ENCODE data around the gene TKFC.

Gene TKFC

DNA sequence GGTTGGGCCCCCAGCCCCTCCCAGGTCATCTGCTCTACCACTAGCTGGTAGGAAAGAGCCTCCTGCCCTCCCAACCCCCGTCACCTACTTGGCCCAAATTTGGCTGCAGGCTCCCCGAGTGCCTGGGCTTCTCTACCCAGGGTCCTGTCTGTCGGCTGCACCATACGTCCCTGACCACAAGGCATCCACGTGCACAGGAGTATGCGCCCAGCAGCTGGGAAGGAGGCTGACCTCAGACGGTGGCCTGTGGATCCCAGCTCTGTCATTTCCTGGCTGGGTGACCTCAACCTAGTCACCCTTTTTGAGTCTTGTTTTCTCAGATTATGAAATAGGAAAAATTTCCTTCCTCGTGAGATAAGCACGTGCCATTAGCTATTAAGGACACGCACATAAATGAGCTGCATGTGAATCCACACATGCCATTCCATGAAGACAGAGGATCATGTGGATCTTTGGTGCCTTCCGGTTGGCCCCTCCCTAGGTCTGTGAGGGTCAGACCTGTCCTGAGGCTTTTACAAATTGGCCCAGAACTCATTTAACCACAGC is 15.0 kb downstream of the TKFC start:
- no peak for DNase-seq

DNA sequence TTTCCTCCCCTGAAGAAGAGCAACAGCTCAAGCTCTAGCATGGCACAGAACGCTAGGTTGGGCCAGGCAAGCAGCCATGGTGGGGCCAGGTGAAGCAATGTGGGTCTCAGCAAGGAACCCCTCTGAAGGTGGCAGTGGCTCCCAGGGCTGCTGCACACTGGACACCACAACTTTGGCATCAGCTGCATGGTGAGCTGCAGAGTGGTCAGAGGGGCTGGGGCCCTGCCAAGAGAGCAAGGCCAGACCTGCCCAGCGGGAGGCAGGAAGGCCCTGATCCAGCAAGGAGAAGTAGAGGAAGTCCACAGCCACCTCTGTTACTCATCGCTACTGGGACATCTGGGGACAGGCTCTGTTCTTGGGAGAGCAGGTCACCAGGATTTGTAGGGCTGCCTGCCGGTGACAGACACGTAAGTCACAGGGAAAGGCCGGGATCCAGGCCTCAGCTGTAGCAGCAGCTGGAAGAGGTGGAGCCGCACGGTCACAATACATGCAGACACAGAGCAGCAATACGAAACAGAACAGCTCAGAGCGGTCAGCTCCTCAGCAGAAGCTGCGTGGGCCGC is 16.2 kb downstream of the TKFC start:
- DNase-seq, result no peak

DNA sequence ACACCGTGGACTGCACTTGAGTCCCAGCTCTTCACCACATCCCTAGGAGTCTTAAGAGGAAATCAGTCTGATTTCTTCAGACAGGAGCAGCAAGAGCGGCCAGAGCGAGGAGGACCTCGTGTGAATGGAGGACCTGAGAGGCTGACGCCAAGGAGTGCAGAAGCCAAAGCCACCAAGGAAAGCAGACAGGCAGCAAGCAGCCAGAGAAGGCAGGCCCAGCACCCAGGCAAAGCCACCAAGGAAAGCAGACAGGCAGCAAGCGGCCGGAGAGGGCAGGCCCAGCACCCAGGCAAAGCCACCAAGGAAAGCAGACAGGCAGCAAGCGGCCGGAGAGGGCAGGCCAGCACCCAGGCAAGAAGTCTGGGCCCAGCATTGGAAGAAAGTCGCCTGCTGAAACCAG is 16.9 kb downstream of the TKFC start:
- DNase-seq, result no peak

DNA sequence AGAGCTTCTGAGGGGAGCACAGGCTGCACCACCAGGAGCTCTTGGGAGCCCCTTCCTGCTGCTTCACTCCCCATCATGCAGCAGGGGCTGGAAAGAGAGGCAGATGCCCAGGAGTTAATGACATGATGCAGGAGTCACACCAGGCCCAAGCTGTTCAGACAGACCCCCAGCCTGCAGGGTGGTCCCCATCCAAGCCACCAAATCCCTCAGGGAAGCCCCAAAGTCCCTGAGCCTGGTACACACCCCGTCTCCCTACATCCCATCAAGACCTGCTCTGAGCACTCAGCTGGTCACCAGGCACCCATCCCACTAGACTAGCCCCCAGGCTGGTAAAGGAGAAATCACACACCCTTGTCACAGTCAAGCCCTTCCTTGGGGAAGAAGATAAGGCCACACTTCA is 17.3 kb downstream of the TKFC start:
- no peak for DNase-seq

DNA sequence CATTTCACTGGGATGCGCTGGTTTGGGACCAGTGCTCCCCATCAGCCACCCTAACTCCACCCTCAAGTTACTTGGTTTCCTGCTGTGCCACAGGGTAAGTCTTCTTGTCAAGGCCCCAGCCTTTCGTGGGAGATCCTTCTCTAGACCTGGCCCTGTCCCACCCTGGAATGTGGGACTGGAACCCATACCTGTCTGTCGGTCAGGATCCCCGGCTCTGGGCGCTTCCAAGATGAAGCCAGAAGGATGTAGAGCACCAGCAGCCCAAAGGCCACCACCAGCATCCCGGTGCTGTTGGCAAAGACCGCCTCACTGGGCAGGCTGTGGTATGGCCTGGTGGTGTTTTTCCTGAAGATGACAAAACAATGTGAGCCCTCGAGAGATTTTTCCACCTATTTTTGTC is 17.8 kb downstream of the TKFC start:
- DNase-seq, result no peak

DNA sequence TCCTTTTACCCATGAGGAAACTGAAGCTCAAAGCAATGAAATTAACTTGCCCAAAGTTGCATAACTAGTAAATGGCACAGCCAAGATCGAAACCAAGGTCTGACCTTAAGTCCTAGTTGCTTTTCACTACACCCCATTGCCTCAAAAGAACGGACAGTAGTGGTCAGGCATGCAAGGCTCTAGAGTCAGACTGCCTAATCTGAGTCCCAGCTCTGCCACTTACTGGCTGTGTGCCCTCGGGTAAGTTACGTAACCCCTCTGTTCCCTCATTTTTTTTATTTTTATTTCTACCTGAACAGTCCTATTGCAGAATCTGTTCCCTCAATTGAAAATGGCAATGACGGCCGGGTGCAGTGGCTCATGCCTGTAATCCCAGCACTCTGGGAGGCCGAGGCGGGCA is 19.0 kb downstream of the TKFC start:
- DNase-seq, result no peak

DNA sequence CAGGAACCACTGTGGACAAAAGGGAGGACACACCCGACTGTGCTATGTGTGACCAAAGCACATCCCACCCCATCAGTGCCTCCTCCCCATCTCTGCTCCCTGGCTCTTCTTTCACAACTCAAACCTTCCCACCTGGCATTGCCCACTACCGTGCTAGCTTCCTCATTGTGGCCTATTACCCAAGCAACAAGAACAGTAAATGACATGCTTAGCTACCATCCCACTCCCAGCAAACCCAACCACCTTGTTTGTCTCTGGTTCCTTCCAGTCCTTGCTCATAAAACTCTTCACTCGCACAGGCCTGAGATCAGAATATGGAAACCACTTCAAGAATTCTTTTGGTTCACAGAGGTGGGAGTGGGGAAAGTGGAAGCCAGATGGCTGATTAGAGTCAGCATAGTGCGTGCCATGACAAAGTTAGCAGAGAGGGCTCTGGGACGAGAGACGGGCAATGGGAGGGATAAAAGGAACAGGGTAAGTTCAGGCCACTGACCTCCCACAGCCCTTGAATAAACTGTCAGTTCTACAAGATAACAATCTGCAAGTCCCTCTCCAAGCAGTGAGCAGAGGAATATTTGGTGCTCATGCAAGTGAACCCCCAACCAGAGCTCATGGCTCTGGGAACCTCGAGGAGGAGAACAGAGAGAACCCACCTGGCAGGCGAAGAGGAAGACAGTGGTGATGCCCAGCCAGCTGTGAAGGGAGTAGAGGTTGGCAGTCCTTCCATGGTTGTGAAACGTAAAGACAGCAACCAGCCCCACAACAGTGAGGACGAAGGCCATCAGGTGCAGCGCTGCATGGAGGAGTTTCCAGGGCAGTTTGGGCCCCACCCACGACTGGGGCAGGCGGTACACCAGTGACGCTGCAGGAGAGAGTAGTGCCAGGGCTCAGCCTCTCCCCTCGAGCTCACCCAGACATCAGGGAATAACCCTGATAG is 20.4 kb downstream of the TKFC start:
- no peak for DNase-seq

DNA sequence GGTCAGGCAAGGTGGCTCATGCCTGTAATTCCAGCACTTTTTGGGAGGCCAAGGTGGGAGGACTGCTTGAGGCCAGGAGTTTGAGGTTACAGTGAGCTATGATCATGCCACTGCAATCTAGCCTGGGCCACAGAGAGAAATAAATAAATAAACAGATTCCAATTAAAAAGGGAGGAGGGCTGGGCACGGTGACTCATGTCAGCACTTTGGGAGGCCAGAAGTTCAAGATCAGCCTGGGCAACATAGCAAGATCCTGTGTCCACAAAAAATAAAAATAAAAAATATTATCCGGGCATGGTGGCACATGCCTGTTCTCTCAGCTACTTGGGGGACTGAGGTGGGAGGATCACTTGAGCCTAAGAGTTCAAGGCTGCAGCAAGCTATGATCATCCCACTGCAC is 21.2 kb downstream of the TKFC start:
- DNase-seq, result no peak

DNA sequence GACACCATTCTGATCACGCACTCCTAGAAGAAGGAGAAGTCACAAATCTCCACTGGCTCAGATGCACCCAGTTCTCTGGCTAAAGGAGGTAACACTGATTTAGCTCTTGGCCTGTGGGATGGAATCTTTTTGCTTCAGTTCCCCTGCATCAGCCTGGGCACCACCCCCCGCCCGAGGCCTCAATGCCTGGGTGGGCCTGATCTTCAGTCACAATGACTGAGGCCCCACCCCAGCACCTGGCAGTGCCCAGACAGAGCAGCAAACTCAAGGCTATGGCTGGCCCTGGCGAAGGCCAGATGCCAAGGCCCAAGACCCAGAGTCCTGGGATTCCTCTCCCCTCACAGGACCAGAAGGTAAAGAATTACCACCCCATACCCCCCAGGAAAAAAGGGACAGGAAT is 23.7 kb downstream of the TKFC start:
- DNase-seq, result no peak

DNA sequence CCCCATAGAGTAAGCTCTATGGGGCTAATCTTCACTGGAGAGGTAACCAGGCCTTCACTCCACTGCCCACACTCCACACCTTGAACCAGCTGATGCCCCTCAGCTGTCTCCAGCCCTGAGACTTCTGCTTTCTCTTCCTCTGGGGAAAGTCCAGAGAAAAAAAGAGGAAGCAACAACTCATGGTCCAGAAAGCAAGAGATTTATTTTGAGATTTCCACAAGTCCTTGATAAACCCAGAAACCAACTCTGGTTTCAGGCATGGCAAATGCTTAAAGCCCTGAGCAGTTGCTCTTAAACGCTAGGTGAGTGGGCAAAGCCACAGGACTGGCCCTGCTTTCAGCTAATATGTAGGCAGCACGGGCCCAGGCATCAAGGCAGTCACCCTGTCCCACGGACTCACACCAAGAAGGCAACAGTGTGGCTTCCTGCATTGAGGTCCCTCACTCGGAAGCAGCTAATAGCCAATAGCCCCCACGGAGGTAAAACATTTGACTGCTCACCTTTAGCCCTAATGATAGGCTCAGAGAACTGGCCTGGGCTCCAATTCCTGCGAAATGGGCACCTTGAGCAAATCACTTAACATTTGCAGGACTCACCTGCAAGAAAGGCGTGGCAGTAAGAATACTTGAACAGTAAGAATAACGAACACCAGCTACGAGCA is 24.3 kb downstream of the TKFC start:
- no peak for DNase-seq

DNA sequence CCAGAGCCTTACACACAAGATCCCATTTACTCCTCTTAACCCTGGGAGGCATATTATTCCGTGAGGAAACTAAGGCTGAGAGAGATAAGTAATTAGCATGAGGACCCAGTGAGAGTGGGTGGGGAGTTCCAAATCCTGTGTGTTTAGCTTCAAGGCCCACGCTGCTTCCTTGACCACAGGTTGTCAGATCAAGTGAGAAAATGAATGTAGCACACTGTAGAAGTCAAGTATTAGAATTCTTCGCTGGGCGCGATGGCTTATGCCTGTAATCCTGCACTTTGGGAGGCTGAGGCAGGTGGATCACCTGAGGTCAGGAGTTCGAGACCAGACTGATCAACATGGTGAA is 24.8 kb downstream of the TKFC start:
- no peak for DNase-seq

DNA sequence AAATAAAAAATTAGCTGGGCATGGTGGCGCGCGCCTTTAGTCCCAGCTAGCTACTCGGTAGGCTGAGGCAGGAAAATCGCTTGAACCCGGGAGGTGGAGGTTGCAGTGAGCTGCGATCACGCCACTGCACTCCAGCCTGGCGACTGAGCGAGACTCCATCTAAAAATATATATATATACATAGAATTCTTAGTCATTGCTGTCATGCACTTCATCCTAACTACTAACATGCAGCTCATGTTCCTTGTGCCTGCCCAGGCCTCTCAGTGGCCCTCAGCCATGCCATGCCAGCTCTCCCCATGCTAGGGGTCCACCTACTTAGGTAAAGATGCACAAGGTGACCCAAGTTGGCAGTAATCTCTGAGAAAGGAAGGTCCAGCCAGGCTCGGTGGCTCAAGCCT is 25.5 kb downstream of the TKFC start:
- no peak for DNase-seq

DNA sequence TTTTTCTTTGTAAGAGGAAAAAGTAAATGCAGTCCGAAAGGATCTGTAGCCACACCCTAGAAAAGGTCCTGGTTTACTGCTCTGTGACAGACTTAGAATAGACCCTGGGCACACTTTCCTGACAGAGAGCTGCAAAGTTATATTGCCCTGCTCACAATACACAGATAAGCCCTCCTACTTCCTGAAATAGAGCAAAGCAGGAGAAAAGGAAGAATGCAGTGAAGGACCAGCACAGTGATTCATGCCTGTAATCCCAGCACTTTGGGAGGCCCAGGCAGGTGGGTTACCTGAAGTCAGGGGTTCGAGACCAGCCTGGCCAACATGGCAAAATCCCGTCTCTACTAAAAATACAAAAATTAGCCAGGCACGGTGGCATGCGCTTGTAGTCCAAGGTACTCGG is 26.5 kb downstream of the TKFC start:
- no peak for DNase-seq

DNA sequence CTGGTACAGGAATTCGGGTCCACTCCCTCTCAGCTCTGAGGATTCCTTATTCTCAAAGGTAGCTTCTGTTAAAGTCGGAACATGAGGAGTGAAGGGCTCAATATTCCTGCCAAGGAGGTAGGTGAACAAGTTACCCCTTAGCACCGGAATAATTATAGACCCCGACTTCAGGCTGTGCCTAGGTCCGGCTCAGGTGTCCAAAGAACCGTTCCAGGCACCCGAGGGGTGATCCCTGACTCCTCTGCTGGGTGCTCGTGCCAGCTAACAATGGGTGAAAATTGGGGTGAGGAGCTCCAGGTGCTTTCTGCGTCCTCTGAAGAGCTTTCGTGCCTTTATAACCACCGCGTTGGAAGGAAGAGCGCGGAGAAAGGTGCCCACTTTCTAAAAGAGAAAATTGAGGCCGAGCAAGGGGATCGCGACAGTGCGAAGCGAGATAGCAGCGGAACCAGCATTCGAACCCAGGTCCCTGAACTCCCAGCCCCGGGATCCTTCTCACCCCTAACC is 28.3 kb downstream of the TKFC start:
- DNase-seq, result no peak

DNA sequence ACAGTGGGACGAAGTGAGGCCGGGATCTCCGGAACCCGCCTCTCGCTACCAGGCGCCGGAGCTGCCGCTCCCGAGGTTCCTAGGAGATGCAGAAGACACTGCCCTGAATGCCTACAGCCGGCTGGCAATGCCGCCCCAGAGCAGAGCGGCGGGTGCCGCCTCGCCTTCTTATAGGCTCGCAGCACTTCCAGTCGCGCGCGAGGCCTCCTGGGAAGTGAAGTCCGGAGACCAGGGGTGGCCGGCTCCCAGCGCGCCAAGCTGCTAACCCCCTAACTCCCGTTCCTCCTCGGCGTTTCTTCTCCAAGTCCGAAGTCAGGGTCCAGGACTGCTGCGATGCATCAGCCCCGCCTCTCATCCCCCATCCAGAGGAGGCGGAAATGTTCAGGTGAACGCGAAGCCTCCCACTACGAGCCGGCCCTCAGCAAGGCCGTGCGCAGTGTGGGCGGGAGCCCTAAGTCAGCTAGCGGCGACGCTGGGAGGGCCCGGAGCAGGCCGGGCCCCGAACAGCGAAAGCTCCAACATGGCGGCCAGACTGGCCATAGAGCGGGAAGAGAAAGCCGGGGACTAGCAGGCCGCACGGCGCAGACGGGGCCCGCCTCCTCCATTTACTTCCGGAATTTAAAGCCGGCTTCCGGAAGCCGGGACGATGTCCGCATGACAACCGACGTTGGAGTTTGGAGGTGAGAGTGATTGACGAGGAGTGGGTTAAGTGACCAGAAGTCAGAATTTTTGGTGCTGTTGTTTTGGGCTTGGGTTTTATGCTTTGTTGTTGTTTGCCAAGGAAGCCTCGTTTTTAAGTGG is 28.9 kb downstream of the TKFC start, which contains the start of the genes CYB561A3 and TMEM138:
TSS of gene CYB561A3 (minus strand) at position 142 of the 801 bp plus-strand sequence. CDS start 5,169 bp downstream, outside the sequence.
TSS of gene TMEM138 (plus strand) at position 634 of the 801 bp plus-strand sequence. CDS start 2,017 bp downstream, outside the sequence.
- peak; percentile 99 for DNase-seq

DNA sequence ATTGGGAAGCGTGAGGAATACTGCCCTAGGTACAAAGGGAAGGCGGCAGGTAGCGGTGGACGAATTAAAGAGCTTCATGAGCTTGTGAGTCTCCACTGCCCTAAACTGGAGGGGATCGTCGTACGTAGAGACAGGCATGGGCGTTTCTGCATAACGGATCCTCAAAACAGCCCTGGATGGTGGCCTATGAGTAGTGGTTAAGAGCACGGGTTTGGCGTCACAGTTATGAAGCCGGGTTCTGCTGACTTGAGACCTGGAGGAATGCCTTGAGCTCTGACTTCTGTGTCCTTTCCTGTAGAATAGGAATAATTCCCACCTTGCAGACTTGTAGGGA is 29.5 kb downstream of the TKFC start:
- no peak for DNase-seq

DNA sequence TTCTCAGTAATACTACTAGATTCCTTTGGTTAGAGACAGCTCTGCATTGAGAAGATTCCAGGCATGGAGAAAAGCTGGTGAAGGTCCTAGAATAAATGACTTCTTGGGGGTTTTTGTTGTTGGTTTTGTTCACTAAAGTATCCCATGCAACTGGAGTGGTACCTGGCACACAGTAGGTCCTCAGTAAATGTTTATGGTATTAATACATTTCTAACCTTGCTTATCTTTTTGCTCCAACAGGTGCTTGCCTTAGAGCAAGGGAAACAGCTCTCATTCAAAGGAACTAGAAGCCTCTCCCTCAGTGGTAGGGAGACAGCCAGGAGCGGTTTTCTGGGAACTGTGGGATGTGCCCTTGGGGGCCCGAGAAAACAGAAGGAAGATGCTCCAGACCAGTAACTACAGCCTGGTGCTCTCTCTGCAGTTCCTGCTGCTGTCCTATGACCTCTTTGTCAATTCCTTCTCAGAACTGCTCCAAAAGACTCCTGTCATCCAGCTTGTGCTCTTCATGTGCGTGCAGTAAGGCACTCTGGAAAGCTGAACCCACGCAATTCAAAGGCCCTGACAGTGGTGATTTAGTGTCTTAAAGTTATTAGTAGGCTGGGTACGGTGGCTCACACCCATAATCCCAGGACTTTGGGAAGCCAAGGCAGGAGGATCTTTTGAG is 31.1 kb downstream of the TKFC start:
- DNase-seq, result no peak

DNA sequence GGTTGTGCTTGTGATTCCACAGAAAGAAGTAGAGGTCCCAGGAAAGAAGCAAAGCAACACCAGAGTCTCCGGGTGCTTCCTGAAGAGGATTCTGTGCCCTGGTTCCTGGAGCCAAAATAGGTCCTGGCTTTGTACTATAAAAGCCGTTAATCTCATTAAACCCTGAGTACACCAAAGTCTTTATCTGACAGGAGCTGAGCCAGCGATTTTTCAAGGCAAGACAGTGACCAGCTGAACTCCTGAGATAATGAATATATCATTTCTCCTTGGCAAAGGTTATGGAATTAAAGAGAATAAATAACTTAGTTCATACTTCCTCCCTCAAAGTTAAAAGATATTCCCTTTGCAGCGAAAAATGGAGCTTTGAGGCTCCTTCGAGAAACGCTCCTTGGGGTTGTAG is 34.4 kb downstream of the TKFC start:
- DNase-seq, result no peak

DNA sequence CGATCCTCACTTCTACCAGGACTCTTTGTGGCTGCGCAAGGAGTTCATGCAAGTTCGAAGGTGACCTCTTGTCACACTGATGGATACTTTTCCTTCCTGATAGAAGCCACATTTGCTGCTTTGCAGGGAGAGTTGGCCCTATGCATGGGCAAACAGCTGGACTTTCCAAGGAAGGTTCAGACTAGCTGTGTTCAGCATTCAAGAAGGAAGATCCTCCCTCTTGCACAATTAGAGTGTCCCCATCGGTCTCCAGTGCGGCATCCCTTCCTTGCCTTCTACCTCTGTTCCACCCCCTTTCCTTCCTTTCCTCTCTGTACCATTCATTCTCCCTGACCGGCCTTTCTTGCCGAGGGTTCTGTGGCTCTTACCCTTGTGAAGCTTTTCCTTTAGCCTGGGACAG is 35.6 kb downstream of the TKFC start:
- no peak for DNase-seq

DNA sequence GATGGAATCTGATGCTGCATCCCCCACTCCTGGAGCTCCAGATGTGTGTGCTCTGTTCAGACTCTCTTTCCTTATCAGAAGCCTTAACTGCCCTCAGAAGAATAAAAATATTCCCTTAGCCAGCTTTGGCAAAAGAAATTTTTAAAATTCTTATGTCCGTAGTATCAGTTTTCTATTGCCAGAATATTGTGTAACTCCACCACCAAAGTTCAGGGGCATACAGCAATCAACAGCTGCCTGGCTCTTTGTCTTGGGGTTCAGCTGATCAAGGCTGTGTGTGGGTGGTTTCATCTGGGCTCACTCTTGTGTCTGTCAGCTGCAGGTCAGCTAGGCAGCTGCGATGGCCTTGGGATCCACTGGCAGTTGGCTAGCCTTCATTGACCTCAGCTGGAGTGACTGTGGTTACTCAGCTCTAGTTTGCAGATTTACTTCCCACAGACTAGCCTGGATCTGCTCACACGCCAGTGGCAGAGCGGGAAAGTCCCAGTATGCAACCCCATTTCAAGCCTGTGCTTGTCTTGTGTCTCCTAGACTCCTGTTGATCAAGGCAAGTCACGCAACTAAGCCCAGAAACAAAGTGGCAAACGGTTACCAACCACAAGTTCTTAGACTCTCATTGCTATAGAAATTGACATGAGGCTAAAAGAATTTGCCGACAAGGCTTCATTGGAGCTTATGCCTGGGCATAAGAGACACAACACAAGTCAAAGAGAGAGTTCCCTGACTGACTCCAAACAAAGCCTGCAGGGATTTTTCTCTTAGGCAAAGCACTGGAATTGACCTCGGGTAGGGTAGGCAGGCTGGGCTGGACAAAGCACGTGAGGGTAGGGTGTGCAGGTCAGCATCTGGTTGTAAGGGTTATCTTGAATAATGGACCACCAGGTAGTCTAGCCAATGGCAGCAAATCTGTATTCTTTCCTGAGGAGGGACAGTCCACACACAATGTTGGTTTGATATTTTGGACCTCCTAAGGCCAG is 36.6 kb downstream of the TKFC start:
- DNase-seq, result no peak
